SK-N-SH treated with all-trans-retinoic acid at 6 μM for 48 hours (cell line): ENCODE results near the gene PAXIP1.
"Not testable (repeated sequence)": the region's sequence is repeated elsewhere in the genome, so short reads cannot be mapped to it uniquely, and the experiment has no call there.

Experiments used
- ATAC-seq: fragments of 200-7000 bp; cut with Tn5 transposase; 3 replicates; pipeline ENCODE4 v1.9.1; 2020; ENCODE audit warnings: mild to moderate bottlenecking, moderate library complexity
- ARNTL ChIP-seq: fragments of 450-650 bp; formaldehyde crosslinking; IDR thresholded peaks from 2 replicates; pipeline ENCODE4 v1.5.0; 2020; ENCODE audit warnings: low read depth, mild to moderate bottlenecking, moderate library complexity, borderline replicate concordance
- BACH2 ChIP-seq: fragments of 250-450 bp; sonication (Bioruptor Pico); IDR thresholded peaks from 2 replicates; pipeline ENCODE4 v1.9.0; 2021; ENCODE audit warnings: mild to moderate bottlenecking, borderline replicate concordance
- CSDC2 ChIP-seq: fragments of 250-450 bp; sonication (Bioruptor Pico); IDR thresholded peaks from 2 replicates; pipeline ENCODE4 v1.5.0; 2020; ENCODE audit warnings: mild to moderate bottlenecking, moderate library complexity
- CSRNP3 ChIP-seq: fragments of 250-450 bp; sonication (Bioruptor Pico); IDR thresholded peaks from 2 replicates; pipeline ENCODE4 v1.5.1; 2021; ENCODE audit warnings: mild to moderate bottlenecking, moderate library complexity
- ESRRG ChIP-seq: fragments of 250-450 bp; sonication (Bioruptor Pico); IDR thresholded peaks from 2 replicates; pipeline ENCODE4 v1.6.1; 2021; ENCODE audit warnings: mild to moderate bottlenecking
- GLIS3 ChIP-seq: fragments of 250-450 bp; sonication (Bioruptor Pico); IDR thresholded peaks from 2 replicates; pipeline ENCODE4 v1.5.0; 2020; ENCODE audit warnings: mild to moderate bottlenecking, moderate library complexity
- ISL1 ChIP-seq: fragments of 250-450 bp; sonication (Bioruptor Pico); IDR thresholded peaks from 2 replicates; pipeline ENCODE4 v2.1.2; 2022; ENCODE audit warnings: mild to moderate bottlenecking, moderate library complexity
- OSR1 ChIP-seq: fragments of 250-450 bp; sonication (Bioruptor Pico); IDR thresholded peaks from 2 replicates; pipeline ENCODE4 v1.8.0; 2022; ENCODE audit warnings: moderate library complexity, mild to moderate bottlenecking, inconsistent platforms
- PATZ1 ChIP-seq: fragments of 250-450 bp; sonication (Bioruptor Pico); IDR thresholded peaks from 2 replicates; pipeline ENCODE4 v1.8.0; 2020; ENCODE audit warnings: mild to moderate bottlenecking, moderate library complexity, borderline replicate concordance
- POU6F1 ChIP-seq: fragments of 250-450 bp; sonication (Bioruptor Pico); IDR thresholded peaks from 2 replicates; pipeline ENCODE4 v1.8.0; 2021; ENCODE audit warnings: low read depth, mild to moderate bottlenecking, moderate library complexity, borderline replicate concordance
- PPARA ChIP-seq: fragments of 250-450 bp; sonication (Bioruptor Pico); IDR thresholded peaks from 2 replicates; pipeline ENCODE4 v1.5.0; 2020; ENCODE audit warnings: mild to moderate bottlenecking, borderline replicate concordance
- RARB ChIP-seq: fragments of 250-450 bp; sonication (Bioruptor Pico); IDR thresholded peaks from 2 replicates; pipeline ENCODE4 v1.8.0; 2021; ENCODE audit warnings: mild to moderate bottlenecking, moderate library complexity
- SNAI2 ChIP-seq: fragments of 250-450 bp; sonication (Bioruptor Pico); IDR thresholded peaks from 2 replicates; pipeline ENCODE4 v1.5.0; 2020; ENCODE audit warnings: mild to moderate bottlenecking, moderate library complexity
- TCF4 ChIP-seq: fragments of 250-450 bp; sonication (Bioruptor Pico); IDR thresholded peaks from 2 replicates; pipeline ENCODE4 v1.8.0; 2021; ENCODE audit warnings: mild to moderate bottlenecking, moderate library complexity, borderline replicate concordance
- TOX ChIP-seq: fragments of 250-450 bp; sonication (Bioruptor Pico); IDR thresholded peaks from 2 replicates; pipeline ENCODE4 v1.8.0; 2021; ENCODE audit warnings: mild to moderate bottlenecking, moderate library complexity, borderline replicate concordance
- ZC3H10 ChIP-seq: fragments of 250-450 bp; sonication (Bioruptor Pico); IDR thresholded peaks from 2 replicates; pipeline ENCODE4 v1.5.1; 2021; ENCODE audit warnings: mild to moderate bottlenecking, moderate library complexity
- ZFP3 ChIP-seq: fragments of 250-450 bp; sonication (Bioruptor Pico); IDR thresholded peaks from 2 replicates; pipeline ENCODE4 v1.5.0; 2020; ENCODE audit warnings: mild to moderate bottlenecking, moderate library complexity
- ZFP30 ChIP-seq: fragments of 450-650 bp; formaldehyde crosslinking; IDR thresholded peaks from 2 replicates; pipeline ENCODE4 v1.5.0; 2022; ENCODE audit warnings: mild to moderate bottlenecking, moderate library complexity
- ZNF565 ChIP-seq: fragments of 450-650 bp; formaldehyde crosslinking; conservative IDR thresholded peaks from 2 replicates; pipeline ENCODE4 v1.5.0; 2020; ENCODE audit warnings: low read depth, mild to moderate bottlenecking, moderate library complexity
- ZNF70 ChIP-seq: fragments of 450-650 bp; formaldehyde crosslinking; IDR thresholded peaks from 2 replicates; pipeline ENCODE4 v1.5.0; 2020; ENCODE audit warnings: mild to moderate bottlenecking, moderate library complexity
- ZNF8 ChIP-seq: fragments of 450-650 bp; formaldehyde crosslinking; IDR thresholded peaks from 2 replicates; pipeline ENCODE4 v1.5.0; 2020; ENCODE audit warnings: mild to moderate bottlenecking, moderate library complexity

PAXIP1 gene

GRCh38 chr7:155043756-155044155 lies 40.8 kb upstream of the PAXIP1 start (continued):
- TF ChIP-seq ZNF70 (CRISPR knock-in tag): no peak
- no peak for TF ChIP-seq ARNTL (CRISPR knock-in tag)

GRCh38 chr7:155038335-155038734 lies 35.4 kb upstream of the PAXIP1 start:
- ATAC-seq: no peak
- TF ChIP-seq RARB (CRISPR knock-in tag) (no peak), CSDC2 (CRISPR knock-in tag) (no peak), TOX (CRISPR knock-in tag) (no peak), SNAI2 (CRISPR knock-in tag) (no peak), OSR1 (CRISPR knock-in tag) (no peak), TCF4 (CRISPR knock-in tag) (no peak), ZNF565 (CRISPR knock-in tag) (no peak)

- not testable (repeated sequence) for ATAC-seq
Observed at GRCh38 chr7:155034495-155034894, 31.6 kb upstream of the PAXIP1 start.

- no peak for ATAC-seq
- TF ChIP-seq CSDC2 (CRISPR knock-in tag) (no peak), GLIS3 (CRISPR knock-in tag) (no peak), ZFP30 (CRISPR knock-in tag) (no peak), PPARA (CRISPR knock-in tag) (no peak), ZNF565 (CRISPR knock-in tag) (no peak), ISL1 (CRISPR knock-in tag) (no peak), CSRNP3 (CRISPR knock-in tag) (no peak), PATZ1 (CRISPR knock-in tag) (no peak), ZNF8 (CRISPR knock-in tag) (no peak), ESRRG (CRISPR knock-in tag) (no peak), TCF4 (CRISPR knock-in tag) (no peak), ARNTL (CRISPR knock-in tag) (no peak)
Observed at GRCh38 chr7:155032978-155033377, 30.1 kb upstream of the PAXIP1 start.

GRCh38 chr7:155027879-155028278 lies 25.0 kb upstream of the PAXIP1 start:
- TF ChIP-seq CSDC2 (CRISPR knock-in tag) (no peak), ZC3H10 (no peak), ZNF70 (CRISPR knock-in tag) (no peak), BACH2 (CRISPR knock-in tag) (no peak)
- no peak for ATAC-seq

- no peak for ATAC-seq
- TF ChIP-seq RARB (CRISPR knock-in tag) (no peak), PATZ1 (CRISPR knock-in tag) (no peak), ZFP3 (no peak), ISL1 (CRISPR knock-in tag) (no peak)
- TF ChIP-seq, all 23 proteins: peak for 0
Observed at GRCh38 chr7:155021699-155022145, 18.8 kb upstream of the PAXIP1 start.

GRCh38 chr7:155020996-155021395 lies 18.1 kb upstream of the PAXIP1 start:
- no peak; the same call in 2 of the 3 replicates for ATAC-seq
- TF ChIP-seq RARB (CRISPR knock-in tag) (no peak), ZNF70 (CRISPR knock-in tag) (no peak), CSRNP3 (CRISPR knock-in tag) (no peak), POU6F1 (CRISPR knock-in tag) (no peak), ESRRG (CRISPR knock-in tag) (no peak), PATZ1 (CRISPR knock-in tag) (no peak), ZNF565 (CRISPR knock-in tag) (no peak), CSDC2 (CRISPR knock-in tag) (no peak), ZFP30 (CRISPR knock-in tag) (no peak), ZNF8 (CRISPR knock-in tag) (no peak)
